SJSA1 (cell line): ENCODE data around the gene CHN2. TPM values are rescaled to one million over a fixed set of nuclear protein-coding genes. Genes with fewer than 3 reads are reported as not detected.

Experiments
- DNase-seq, 2 experiments: peaks; one replicate each; pipeline ENCODE4 v3.0.0-alpha.2; 2015 to 2020; ENCODE audit warnings: low spot score in 2 of 2, low read depth in 1 of 2
- H3K27ac ChIP-seq: fragments of 250-450 bp; sonication (Bioruptor Pico); 2 replicates; pipeline ENCODE4 v1.5.1; 2020; ENCODE audit warnings: mild to moderate bottlenecking, moderate library complexity
- H3K27me3 ChIP-seq: fragments of 250-450 bp; sonication (Bioruptor Pico); replicated peaks from 2 replicates; pipeline ENCODE4 v1.5.1; 2020; ENCODE audit warnings: mild to moderate bottlenecking, moderate library complexity
- H3K36me3 ChIP-seq: fragments of 250-450 bp; sonication (Bioruptor Pico); 2 replicates; pipeline ENCODE4 v1.5.1; 2020; ENCODE audit warnings: mild to moderate bottlenecking
- H3K4me1 ChIP-seq: fragments of 250-450 bp; sonication (Bioruptor Pico); replicated peaks from 2 replicates; pipeline ENCODE4 v1.6.1; 2021; ENCODE audit warnings: mild to moderate bottlenecking
- H3K4me3 ChIP-seq: fragments of 250-450 bp; sonication (Bioruptor Pico); 2 replicates; pipeline ENCODE4 v1.5.1; 2020; ENCODE audit warnings: mild to moderate bottlenecking
- H3K9me3 ChIP-seq: fragments of 250-450 bp; sonication (Bioruptor Pico); replicated peaks from 2 replicates; pipeline ENCODE4 v1.5.1; 2020; ENCODE audit warnings: mild to moderate bottlenecking
- total RNA-seq: library from RNA; depleted of rRNA; stranded (reverse); fragments of >200 nt; shearing (Covaris generic); gene quantifications from 2 replicates; pipeline ENCODE4 v1.2.3, GENCODE V29; 2014

The CHN2 gene
- total RNA-seq, 1 experiment from 2014 or later = 0.21 TPM

DNA sequence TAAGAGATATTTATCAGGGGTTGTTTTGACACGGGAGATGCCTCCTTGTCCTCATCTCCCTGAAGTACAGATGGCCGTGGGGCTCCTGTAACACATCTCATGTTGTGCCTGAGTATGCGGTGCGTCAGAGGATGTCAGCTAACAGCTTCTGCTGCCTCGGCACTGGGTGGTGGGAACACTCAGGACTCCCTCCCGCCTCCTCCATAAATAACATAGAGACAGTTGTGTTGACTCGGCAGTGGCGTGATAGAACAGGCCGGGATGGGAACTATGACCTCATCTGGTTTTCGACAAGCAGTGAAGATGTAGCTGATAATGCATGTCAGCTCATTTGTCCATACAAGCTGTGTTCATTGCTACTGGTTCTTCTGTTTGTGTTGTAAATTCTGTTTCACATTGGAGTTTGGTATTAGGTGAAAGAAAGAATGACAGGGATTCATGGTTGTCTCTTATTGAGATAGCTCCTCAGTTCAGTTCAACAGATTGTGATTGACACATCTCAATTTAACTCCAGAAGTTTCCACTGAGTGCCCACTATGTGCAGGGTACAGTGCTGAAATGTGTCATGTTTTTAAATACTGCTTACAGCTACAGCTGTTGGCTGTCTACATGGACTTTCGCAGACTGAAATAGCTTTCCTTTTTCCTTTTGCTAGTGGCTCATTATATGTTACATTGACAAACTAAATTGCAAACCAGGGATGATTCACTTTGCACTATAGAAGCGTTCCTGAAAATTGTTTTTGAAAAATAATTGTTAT, 87.4 kb downstream of the CHN2 start:
- Histone ChIP-seq H3K27ac (no peak overlapping the region), H3K36me3 (no peaks in the 10 kb centered on the region), H3K4me1 (peaks cover 15% of the 10 kb centered on the region), H3K4me3 (no peak overlapping the region), H3K27me3 (peaks cover 9% of the 10 kb centered on the region), H3K9me3 (no peaks in the 10 kb centered on the region; the same call in 1 of the 2 replicates)
- DNase-seq = no peak

- Histone ChIP-seq H3K4me1 (peaks cover 23% of the 10 kb centered on the region), H3K4me3 (no peak overlapping the region), H3K27ac (no peak overlapping the region), H3K9me3 (no peaks in the 10 kb centered on the region; the same call in 1 of the 2 replicates), H3K36me3 (no peaks in the 10 kb centered on the region), H3K27me3 (peaks cover 9% of the 10 kb centered on the region)
- no peak for DNase-seq
Observed at GRCh38 chr7:29282819-29283414, 88.3 kb downstream of the CHN2 start.

- Histone ChIP-seq H3K4me1 (peaks cover 23% of the 10 kb centered on the region), H3K27me3 (peaks cover 9% of the 10 kb centered on the region), H3K4me3 (no peak overlapping the region), H3K36me3 (no peaks in the 10 kb centered on the region), H3K27ac (no peak overlapping the region), H3K9me3 (no peaks in the 10 kb centered on the region)
- DNase-seq = no peak
Observed at GRCh38 chr7:29284696-29285443, 90.3 kb downstream of the CHN2 start.

GRCh38 chr7:29285444-29285793, 90.8 kb downstream of the CHN2 start:
- no peak overlapping the region for H3K4me3 ChIP-seq

DNA sequence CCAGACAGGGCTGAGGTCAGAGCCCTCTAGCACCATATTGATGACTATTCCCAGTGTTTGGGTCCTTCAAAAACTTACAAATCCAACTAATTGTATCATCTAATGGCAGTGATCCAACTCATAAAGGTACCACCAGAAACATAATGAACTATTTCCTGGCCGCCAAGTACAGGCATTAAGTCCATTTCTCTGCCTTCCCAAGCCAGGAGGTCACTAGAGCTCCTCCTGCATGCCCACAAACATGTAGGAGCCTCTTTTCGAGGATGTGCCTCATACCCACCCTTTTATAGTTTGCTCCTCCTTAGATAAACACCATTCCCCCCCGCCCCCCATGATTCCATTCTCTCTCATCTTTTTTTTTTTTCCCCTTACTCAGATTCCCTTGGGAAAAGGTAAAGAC, 91.3 kb downstream of the CHN2 start:
- DNase-seq = no peak
- H3K36me3 ChIP-seq = no peaks in the 10 kb centered on the region
- no peaks in the 10 kb centered on the region for H3K9me3 ChIP-seq
- H3K27ac ChIP-seq = no peak overlapping the region
- peaks cover 9% of the 10 kb centered on the region for H3K27me3 ChIP-seq
- H3K4me3 ChIP-seq = no peak overlapping the region
- peaks cover 23% of the 10 kb centered on the region for H3K4me1 ChIP-seq

More at GRCh38 chr7:29285444-29285793, 90.8 kb downstream of the CHN2 start:
- H3K27me3 ChIP-seq = peaks cover 9% of the 10 kb centered on the region
- H3K9me3 ChIP-seq = no peaks in the 10 kb centered on the region
- peaks cover 23% of the 10 kb centered on the region for H3K4me1 ChIP-seq
- no peaks in the 10 kb centered on the region for H3K36me3 ChIP-seq
- DNase-seq = peak; percentile 77 to 93
- H3K27ac ChIP-seq = no peak overlapping the region

DNA sequence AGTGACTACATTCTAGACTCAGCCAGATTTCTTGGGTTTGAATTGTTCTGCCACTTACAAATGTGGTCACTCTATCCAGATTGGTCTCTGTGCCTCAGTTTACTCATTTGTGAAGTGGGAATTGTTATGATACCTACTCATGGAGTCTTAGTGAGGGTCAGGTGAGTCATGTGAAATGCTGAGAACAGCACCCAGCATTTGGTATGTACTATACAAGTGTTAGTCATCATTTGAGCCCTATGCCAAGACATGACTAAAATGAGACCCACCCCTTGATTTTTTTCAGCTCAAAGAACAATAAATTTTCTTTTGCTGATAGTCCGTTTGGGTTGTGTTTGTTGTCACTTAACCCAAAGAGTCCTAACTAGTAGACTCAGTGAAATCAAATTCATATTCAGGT, 92.8 kb downstream of the CHN2 start:
- Histone ChIP-seq H3K27ac (no peak overlapping the region), H3K36me3 (no peaks in the 10 kb centered on the region), H3K4me3 (no peak overlapping the region), H3K4me1 (peaks cover 23% of the 10 kb centered on the region), H3K27me3 (peaks cover 5% of the 10 kb centered on the region; the same call in 1 of the 2 replicates), H3K9me3 (no peaks in the 10 kb centered on the region)
- DNase-seq = peak in 1 of 2 experiments; percentile 39

DNA sequence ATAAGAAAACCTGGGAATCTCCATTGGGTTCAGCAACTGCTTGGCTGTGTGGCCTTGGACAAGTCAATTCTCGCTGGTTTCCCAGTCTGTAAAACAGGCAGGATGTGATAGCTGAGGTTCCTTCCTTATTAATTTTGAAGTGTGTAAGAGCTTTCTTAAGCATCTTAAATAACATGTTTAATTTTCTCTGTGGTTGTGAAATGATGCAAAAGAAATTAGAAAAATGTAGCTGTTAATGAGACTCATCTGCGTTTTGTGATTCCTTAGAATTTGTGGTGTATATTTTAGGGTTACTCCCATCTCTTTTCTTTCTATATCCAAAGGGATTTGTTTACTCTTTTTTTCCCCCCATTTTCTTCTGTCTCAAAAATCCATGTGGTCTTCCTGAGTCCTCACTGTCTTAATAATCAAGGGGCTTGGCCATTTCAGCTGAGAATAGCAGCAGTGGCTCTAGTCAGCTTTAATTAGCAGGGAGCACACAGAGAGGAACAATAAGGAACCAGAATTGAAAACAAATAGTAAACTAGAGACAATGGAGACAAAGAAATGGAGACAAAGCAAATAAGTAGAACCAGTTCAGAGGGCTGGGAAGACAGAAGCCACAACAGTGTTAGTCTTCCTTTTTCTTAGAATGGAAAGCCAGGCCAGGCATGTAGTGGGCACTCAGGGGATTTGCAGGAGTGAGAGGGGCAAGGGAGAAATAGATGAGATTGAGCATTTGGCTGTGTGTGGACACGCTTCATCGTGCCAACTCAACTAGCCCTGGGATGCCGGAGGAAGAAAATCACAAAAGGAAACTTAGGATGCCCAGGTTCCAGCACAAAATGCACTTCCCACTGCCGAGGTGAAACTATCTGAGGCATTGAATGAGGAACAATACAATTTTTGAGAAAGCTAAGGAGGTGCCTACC, 93.9 kb downstream of the CHN2 start:
- Histone ChIP-seq H3K9me3 (no peaks in the 10 kb centered on the region), H3K4me3 (no peak overlapping the region), H3K27me3 (peaks cover 10% of the 10 kb centered on the region; the same call in 1 of the 2 replicates), H3K36me3 (no peaks in the 10 kb centered on the region), H3K4me1 (peaks cover 23% of the 10 kb centered on the region), H3K27ac (no peak overlapping the region)
- no peak for DNase-seq

GRCh38 chr7:29289156-29290021, 94.8 kb downstream of the CHN2 start:
- peaks cover 10% of the 10 kb centered on the region; the same call in 1 of the 2 replicates for H3K27me3 ChIP-seq
- no peaks in the 10 kb centered on the region for H3K9me3 ChIP-seq
- H3K27ac ChIP-seq = no peak overlapping the region
- no peaks in the 10 kb centered on the region for H3K36me3 ChIP-seq
- no peak overlapping the region for H3K4me3 ChIP-seq
- DNase-seq = no peak
- H3K4me1 ChIP-seq = peaks cover 22% of the 10 kb centered on the region

GRCh38 chr7:29290829-29291228, 96.3 kb downstream of the CHN2 start:
- Histone ChIP-seq H3K27ac (no peak overlapping the region), H3K27me3 (peaks cover 10% of the 10 kb centered on the region; the same call in 1 of the 2 replicates), H3K36me3 (no peaks in the 10 kb centered on the region), H3K9me3 (no peaks in the 10 kb centered on the region), H3K4me3 (no peak overlapping the region), H3K4me1 (peaks cover 10% of the 10 kb centered on the region)
- no peak for DNase-seq

DNA sequence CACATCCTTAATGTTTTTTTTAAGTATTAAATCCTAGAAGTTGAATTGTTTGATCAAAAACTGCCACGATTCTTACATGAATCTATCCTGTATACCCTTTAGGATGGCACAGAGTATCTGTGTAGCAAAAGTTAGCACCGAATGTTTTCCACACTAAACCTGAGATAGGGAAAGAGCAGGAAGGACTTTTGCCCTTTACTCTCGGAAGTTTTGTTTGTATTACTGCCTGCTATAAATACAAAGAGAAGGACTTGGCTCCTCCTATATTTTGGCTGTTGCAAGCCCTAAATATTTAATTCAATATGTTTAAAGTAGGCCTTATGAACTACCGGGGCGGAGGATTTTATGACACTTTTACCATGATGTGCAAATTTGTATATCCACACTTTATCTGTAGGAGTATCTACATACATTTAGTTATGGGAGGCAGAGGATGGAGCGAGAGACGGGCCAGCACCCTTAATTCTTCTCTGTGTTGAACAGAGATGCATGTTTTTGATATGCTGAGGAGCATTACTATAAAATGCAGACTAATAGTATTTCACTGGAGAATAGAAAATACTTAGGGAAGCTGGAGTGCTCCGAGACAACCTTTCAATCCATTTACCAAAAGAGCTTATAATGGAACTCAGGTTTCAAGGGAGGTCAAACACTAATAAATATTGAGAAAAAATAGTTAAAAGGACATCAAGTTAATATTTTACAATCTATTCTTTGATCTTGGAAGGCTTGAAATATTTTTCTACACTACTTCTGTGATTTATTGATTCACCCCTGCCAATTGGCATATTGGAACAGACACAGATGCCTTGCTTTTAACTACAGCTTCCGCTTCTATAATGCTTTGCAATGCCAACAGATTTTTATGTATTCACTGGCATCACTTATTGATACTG, 97.4 kb downstream of the CHN2 start:
- no peaks in the 10 kb centered on the region for H3K9me3 ChIP-seq
- peaks cover 8% of the 10 kb centered on the region for H3K4me1 ChIP-seq
- H3K27ac ChIP-seq = no peak overlapping the region
- no peak overlapping the region for H3K4me3 ChIP-seq
- no peaks in the 10 kb centered on the region for H3K36me3 ChIP-seq
- peaks cover 5% of the 10 kb centered on the region for H3K27me3 ChIP-seq
- DNase-seq = no peak

- Histone ChIP-seq H3K27ac (no peak overlapping the region), H3K9me3 (no peaks in the 10 kb centered on the region), H3K36me3 (no peaks in the 10 kb centered on the region), H3K4me3 (no peak overlapping the region), H3K4me1 (no peaks in the 10 kb centered on the region; the same call in 1 of the 2 replicates), H3K27me3 (peaks cover 5% of the 10 kb centered on the region)
- no peak for DNase-seq
Observed at GRCh38 chr7:29292886-29293658, 98.5 kb downstream of the CHN2 start.
